Effector CD4-positive, alpha-beta T cell (primary cell): ENCODE measurements around the gene MRAP2.
"Not testable (repeated sequence)": the region's sequence is repeated elsewhere in the genome, so short reads cannot be mapped to it uniquely, and the experiment has no call there.

ENCODE experiments used
- DNase-seq: peaks from one replicate; pipeline ENCODE4 v3.0.0-alpha.2; 2020

Gene MRAP2

GRCh38 chr6:84032000-84032399, 1.6 kb upstream of the MRAP2 start:
- not testable (repeated sequence) for DNase-seq

GRCh38 chr6:84035484-84035883, 1.9 kb downstream of the MRAP2 start:
- no peak for DNase-seq

- DNase-seq = no peak
Measured at GRCh38 chr6:84037425-84038089, 4.0 kb downstream of the MRAP2 start.

- DNase-seq = no peak
Measured at GRCh38 chr6:84042603-84043002, 9.0 kb downstream of the MRAP2 start.

GRCh38 chr6:84043555-84043954, 10.0 kb downstream of the MRAP2 start:
- DNase-seq = no peak

GRCh38 chr6:84046755-84047154, 13.2 kb downstream of the MRAP2 start:
- no peak for DNase-seq

GRCh38 chr6:84048588-84048987, 15.0 kb downstream of the MRAP2 start:
- DNase-seq = no peak

- no peak for DNase-seq
Measured at GRCh38 chr6:84050408-84050807, 16.8 kb downstream of the MRAP2 start.

GRCh38 chr6:84052204-84052882, 18.8 kb downstream of the MRAP2 start:
- no peak for DNase-seq

- DNase-seq = no peak
Measured at GRCh38 chr6:84052883-84053241, 19.3 kb downstream of the MRAP2 start.

- DNase-seq = no peak
Measured at GRCh38 chr6:84055647-84056046, 22.1 kb downstream of the MRAP2 start.

- DNase-seq = no peak
Measured at GRCh38 chr6:84057908-84058307, 24.3 kb downstream of the MRAP2 start.

- no peak for DNase-seq
Measured at GRCh38 chr6:84059082-84059481, 25.5 kb downstream of the MRAP2 start.

- no peak for DNase-seq
Measured at GRCh38 chr6:84061174-84061573, 27.6 kb downstream of the MRAP2 start.

- DNase-seq = no peak
Measured at GRCh38 chr6:84061613-84062398, 28.2 kb downstream of the MRAP2 start.

- no peak for DNase-seq
Measured at GRCh38 chr6:84062519-84063154, 29.1 kb downstream of the MRAP2 start.

- DNase-seq = no peak
Measured at GRCh38 chr6:84065693-84066290, 32.2 kb downstream of the MRAP2 start.

- no peak for DNase-seq
Measured at GRCh38 chr6:84066536-84066935, 33.0 kb downstream of the MRAP2 start.

- not testable (repeated sequence) for DNase-seq
Measured at GRCh38 chr6:84068873-84069272, 35.3 kb downstream of the MRAP2 start.

GRCh38 chr6:84072442-84072997, 38.9 kb downstream of the MRAP2 start:
- no peak for DNase-seq

GRCh38 chr6:84074988-84075781, 41.6 kb downstream of the MRAP2 start:
- no peak for DNase-seq

GRCh38 chr6:84077645-84078044, 44.1 kb downstream of the MRAP2 start:
- no peak for DNase-seq
